Muscle layer of colon (tissue), 2 donors: ENCODE data around the gene PUM2.

Source experiments
- H3K27ac ChIP-seq: one replicate; pipeline ENCODE4 v1.7.0; 2013; ENCODE audit warnings: low read depth, mild to moderate bottlenecking, low read length, moderate library complexity
- H3K27me3 ChIP-seq, 2 donors: one replicate each; pipeline ENCODE4 v1.7.0; 2013; ENCODE audit warnings: low read length in 2 of 2, mild to moderate bottlenecking in 2 of 2; ENCODE audit not compliant: insufficient read depth in 2 of 2, control insufficient read depth in 1 of 2
- H3K36me3 ChIP-seq: one replicate; pipeline ENCODE4 v1.7.0; 2013; ENCODE audit warnings: mild to moderate bottlenecking, low read length; ENCODE audit not compliant: insufficient read depth
- H3K4me1 ChIP-seq: one replicate; pipeline ENCODE4 v1.7.0; 2013; ENCODE audit warnings: mild to moderate bottlenecking, low read length; ENCODE audit not compliant: insufficient read depth
- H3K4me3 ChIP-seq, 2 donors: one replicate each; pipeline ENCODE4 v1.7.0; 2013; ENCODE audit warnings: low read length in 2 of 2, low read depth in 1 of 2, mild to moderate bottlenecking in 1 of 2, moderate library complexity in 1 of 2
- H3K9ac ChIP-seq: one replicate; pipeline ENCODE4 v1.7.0; 2013; ENCODE audit warnings: low read length
- H3K9me3 ChIP-seq: one replicate; pipeline ENCODE4 v1.7.0; 2013; ENCODE audit warnings: mild to moderate bottlenecking, low read length
- donor health status: abdominal sarcoma.
- donor health status: Adenocarcinoma of cecum.

PUM2 gene

GRCh38 chr2:20224716-20225293 is 125.8 kb downstream of the PUM2 start, which contains the start of gene SDC1:
Gene SDC1 (minus strand): TSS chr2:20225130. CDS start chr2:20224867, 263 bp downstream.
- H3K9ac ChIP-seq = no peak within 1 kb of the TSS
- H3K9me3 ChIP-seq = no peaks in the 10 kb centered on the region
- no peak within 1 kb of the TSS for H3K27ac ChIP-seq

GRCh38 chr2:20224164-20224715 is 126.4 kb downstream of the PUM2 start:
- no peaks in the 10 kb centered on the region for H3K36me3 ChIP-seq
- peak overlapping the region; percentile 60 to 81 for H3K4me3 ChIP-seq
- no peak overlapping the region for H3K9ac ChIP-seq
- peaks cover 0 to 7% of the 10 kb centered on the region in 2 donors for H3K27me3 ChIP-seq
- no peaks in the 10 kb centered on the region for H3K4me1 ChIP-seq
- H3K27ac ChIP-seq = no peak overlapping the region
- H3K9me3 ChIP-seq = no peaks in the 10 kb centered on the region

More at GRCh38 chr2:20224716-20225293, 125.8 kb downstream of the PUM2 start, which contains the start of gene SDC1:
- Histone ChIP-seq H3K36me3 (no peaks in the 10 kb centered on the region), H3K27me3 (peaks cover 0 to 7% of the 10 kb centered on the region in 2 donors), H3K4me1 (no peaks in the 10 kb centered on the region), H3K4me3 (peak within 1 kb of the TSS; percentile 60 to 81)

- Histone ChIP-seq H3K27me3 (peaks cover 0 to 7% of the 10 kb centered on the region in 2 donors), H3K4me1 (no peaks in the 10 kb centered on the region), H3K36me3 (no peaks in the 10 kb centered on the region), H3K27ac (peak overlapping the region; percentile 42), H3K4me3 (peak overlapping the region; percentile 60 to 81), H3K9me3 (no peaks in the 10 kb centered on the region), H3K9ac (no peak overlapping the region)
Measured at GRCh38 chr2:20223407-20224163, 127.1 kb downstream of the PUM2 start.

GRCh38 chr2:20222769-20223406 is 127.8 kb downstream of the PUM2 start:
- Histone ChIP-seq H3K36me3 (no peaks in the 10 kb centered on the region), H3K9ac (no peak overlapping the region), H3K27me3 (peaks cover 0 to 7% of the 10 kb centered on the region in 2 donors), H3K27ac (no peak overlapping the region), H3K4me3 (peak overlapping the region; percentile 60 to 81), H3K4me1 (no peaks in the 10 kb centered on the region), H3K9me3 (no peaks in the 10 kb centered on the region)

- Histone ChIP-seq H3K27me3 (peaks cover 0 to 7% of the 10 kb centered on the region in 2 donors), H3K4me3 (no peak overlapping the region), H3K36me3 (no peaks in the 10 kb centered on the region), H3K4me1 (no peaks in the 10 kb centered on the region), H3K27ac (no peak overlapping the region), H3K9me3 (no peaks in the 10 kb centered on the region), H3K9ac (no peak overlapping the region)
Measured at GRCh38 chr2:20222014-20222768, 128.5 kb downstream of the PUM2 start.

GRCh38 chr2:20221555-20221973 is 129.1 kb downstream of the PUM2 start:
- H3K4me3 ChIP-seq = no peak overlapping the region
- no peak overlapping the region for H3K27ac ChIP-seq
- no peaks in the 10 kb centered on the region for H3K4me1 ChIP-seq
- no peak overlapping the region for H3K9ac ChIP-seq
- H3K9me3 ChIP-seq = no peaks in the 10 kb centered on the region
- no peaks in the 10 kb centered on the region for H3K36me3 ChIP-seq
- peaks cover 0 to 7% of the 10 kb centered on the region in 2 donors for H3K27me3 ChIP-seq

GRCh38 chr2:20220806-20221554 is 129.7 kb downstream of the PUM2 start:
- H3K4me1 ChIP-seq = no peaks in the 10 kb centered on the region
- H3K36me3 ChIP-seq = no peaks in the 10 kb centered on the region
- no peak overlapping the region for H3K9ac ChIP-seq
- H3K27me3 ChIP-seq = peaks cover 0 to 2% of the 10 kb centered on the region in 2 donors
- no peak overlapping the region for H3K4me3 ChIP-seq
- H3K27ac ChIP-seq = no peak overlapping the region
- no peaks in the 10 kb centered on the region for H3K9me3 ChIP-seq

- no peak overlapping the region for H3K27ac ChIP-seq
- no peak overlapping the region for H3K4me3 ChIP-seq
- no peaks in the 10 kb centered on the region for H3K36me3 ChIP-seq
- no peaks in the 10 kb centered on the region for H3K9me3 ChIP-seq
- no peak overlapping the region for H3K9ac ChIP-seq
- no peaks in the 10 kb centered on the region for H3K4me1 ChIP-seq
- no peaks in the 10 kb centered on the region for H3K27me3 ChIP-seq
Measured at GRCh38 chr2:20219763-20220380, 130.8 kb downstream of the PUM2 start.

GRCh38 chr2:20218331-20219320 is 132.0 kb downstream of the PUM2 start:
- no peak overlapping the region for H3K9ac ChIP-seq
- no peaks in the 10 kb centered on the region for H3K36me3 ChIP-seq
- no peaks in the 10 kb centered on the region for H3K9me3 ChIP-seq
- no peaks in the 10 kb centered on the region for H3K27me3 ChIP-seq
- H3K4me3 ChIP-seq = no peak overlapping the region
- H3K27ac ChIP-seq = no peak overlapping the region
- H3K4me1 ChIP-seq = no peaks in the 10 kb centered on the region
